NOMO-1 treated with DMSO at 0.1 percent for 48 hours (cell line): ENCODE measurements around the gene MAMDC2.

ENCODE experiments used
- DNase-seq: peaks from one replicate; lab custom pipeline; 2025; ENCODE audit not compliant: unreplicated experiment; lab: John Stamatoyannopoulos, UW

Gene MAMDC2

GRCh38 chr9:70060883-70061507, 17.3 kb downstream of the MAMDC2 start:
- peak; percentile 5 for DNase-seq

GRCh38 chr9:70061776-70062175, 18.1 kb downstream of the MAMDC2 start:
- no peak for DNase-seq

GRCh38 chr9:70064496-70064895, 20.8 kb downstream of the MAMDC2 start:
- DNase-seq = no peak

GRCh38 chr9:70065572-70065971, 21.9 kb downstream of the MAMDC2 start:
- DNase-seq = no peak

- no peak for DNase-seq
These were observed 22.8 kb downstream of the MAMDC2 start for GRCh38 chr9:70066418-70066817.

- no peak for DNase-seq
These were observed 23.2 kb downstream of the MAMDC2 start for GRCh38 chr9:70066874-70067273.

GRCh38 chr9:70069704-70070103, 26.1 kb downstream of the MAMDC2 start:
- DNase-seq = no peak

- no peak for DNase-seq
These were observed 29.5 kb downstream of the MAMDC2 start for GRCh38 chr9:70073193-70073592.

GRCh38 chr9:70073756-70074155, 30.1 kb downstream of the MAMDC2 start:
- no peak for DNase-seq

- no peak for DNase-seq
These were observed 33.0 kb downstream of the MAMDC2 start for GRCh38 chr9:70076678-70077077.

GRCh38 chr9:70079417-70080037, 35.9 kb downstream of the MAMDC2 start:
- DNase-seq = peak; percentile 20

- no peak for DNase-seq
These were observed 37.0 kb downstream of the MAMDC2 start for GRCh38 chr9:70080481-70081119.

- no peak for DNase-seq
These were observed 37.5 kb downstream of the MAMDC2 start for GRCh38 chr9:70081120-70081495.

- no peak for DNase-seq
These were observed 39.8 kb downstream of the MAMDC2 start for GRCh38 chr9:70083429-70083828.

- DNase-seq = no peak
These were observed 41.6 kb downstream of the MAMDC2 start for GRCh38 chr9:70085241-70085640.

GRCh38 chr9:70091103-70091502, 47.5 kb downstream of the MAMDC2 start:
- DNase-seq = no peak

- no peak for DNase-seq
These were observed 47.9 kb downstream of the MAMDC2 start for GRCh38 chr9:70091572-70091971.

GRCh38 chr9:70092190-70092589, 48.5 kb downstream of the MAMDC2 start:
- DNase-seq = no peak

GRCh38 chr9:70093095-70093494, 49.4 kb downstream of the MAMDC2 start:
- DNase-seq = no peak

- DNase-seq = no peak
These were observed 50.3 kb downstream of the MAMDC2 start for GRCh38 chr9:70093944-70094343.

- no peak for DNase-seq
These were observed 51.1 kb downstream of the MAMDC2 start for GRCh38 chr9:70094747-70095146.

- no peak for DNase-seq
These were observed 53.5 kb downstream of the MAMDC2 start for GRCh38 chr9:70097187-70097586.

GRCh38 chr9:70100362-70100761, 56.7 kb downstream of the MAMDC2 start:
- no peak for DNase-seq
